ENCODE measurements around the gene AGGF1.

Gene AGGF1

GRCh38 chr5:77006124-77006523 lies 24.1 kb upstream of the AGGF1 start:
- no peak for DNase-seq (ENCODE audit: low read depth in 1 of 2, low spot score in 1 of 2)
- no peak for TF ChIP-seq JUND (IDR thresholded peaks at IDR 0.05; ENCODE audit: low read depth)
- in situ Hi-C loops (cut with HindIII; ENCODE audit: low pct_unique_long_range_greater_than_20kb, low sequenced_read_pairs): no loop called here

GRCh38 chr5:77008413-77008812 lies 21.8 kb upstream of the AGGF1 start:
- in situ Hi-C loops (cut with HindIII; ENCODE audit: low pct_unique_long_range_greater_than_20kb, low sequenced_read_pairs): no loop called here
- no peak for DNase-seq (ENCODE audit: low read depth in 1 of 2, low spot score in 1 of 2)
- no peak for TF ChIP-seq JUND (IDR thresholded peaks at IDR 0.05; ENCODE audit: low read depth)

GRCh38 chr5:77010243-77010642 lies 20.0 kb upstream of the AGGF1 start:
- DNase-seq (ENCODE audit: low read depth in 1 of 2, low spot score in 1 of 2): no peak
- TF ChIP-seq JUND (IDR thresholded peaks at IDR 0.05; ENCODE audit: low read depth): no peak
- in situ Hi-C loops (cut with HindIII; ENCODE audit: low pct_unique_long_range_greater_than_20kb, low sequenced_read_pairs): no loop called here

- in situ Hi-C loops (cut with HindIII; ENCODE audit: low pct_unique_long_range_greater_than_20kb, low sequenced_read_pairs): no loop called here
- DNase-seq (ENCODE audit: low read depth in 1 of 2, low spot score in 1 of 2): no peak
- TF ChIP-seq JUND (IDR thresholded peaks at IDR 0.05; ENCODE audit: low read depth): no peak
These were observed 18.7 kb upstream of the AGGF1 start for GRCh38 chr5:77011498-77011897.

GRCh38 chr5:77012601-77013000 lies 17.6 kb upstream of the AGGF1 start:
- in situ Hi-C loops (cut with HindIII; ENCODE audit: low pct_unique_long_range_greater_than_20kb, low sequenced_read_pairs): no loop called here
- DNase-seq (ENCODE audit: low read depth in 1 of 2, low spot score in 1 of 2): no peak
- TF ChIP-seq JUND (IDR thresholded peaks at IDR 0.05; ENCODE audit: low read depth): no peak

GRCh38 chr5:77015938-77016569 lies 14.2 kb upstream of the AGGF1 start:
- DNase-seq (ENCODE audit: low read depth in 1 of 2, low spot score in 1 of 2): peak in 1 of 2 experiments; percentile 79
- no peak for TF ChIP-seq JUND (IDR thresholded peaks at IDR 0.05; ENCODE audit: low read depth)
- in situ Hi-C loops (cut with HindIII; ENCODE audit: low pct_unique_long_range_greater_than_20kb, low sequenced_read_pairs): no loop called here

- TF ChIP-seq JUND (IDR thresholded peaks at IDR 0.05; ENCODE audit: low read depth): no peak
- DNase-seq (ENCODE audit: low read depth in 1 of 2, low spot score in 1 of 2): no peak
- in situ Hi-C loops (cut with HindIII; ENCODE audit: low pct_unique_long_range_greater_than_20kb, low sequenced_read_pairs): no loop called here
These were observed 13.2 kb upstream of the AGGF1 start for GRCh38 chr5:77016962-77017361.

GRCh38 chr5:77017668-77018067 lies 12.5 kb upstream of the AGGF1 start:
- in situ Hi-C loops (cut with HindIII; ENCODE audit: low pct_unique_long_range_greater_than_20kb, low sequenced_read_pairs): no loop called here
- no peak for TF ChIP-seq JUND (IDR thresholded peaks at IDR 0.05; ENCODE audit: low read depth)
- DNase-seq (ENCODE audit: low read depth in 1 of 2, low spot score in 1 of 2): no peak

- no peak for DNase-seq (ENCODE audit: low read depth in 1 of 2, low spot score in 1 of 2)
- TF ChIP-seq JUND (IDR thresholded peaks at IDR 0.05; ENCODE audit: low read depth): no peak
- in situ Hi-C loops (cut with HindIII; ENCODE audit: low pct_unique_long_range_greater_than_20kb, low sequenced_read_pairs): no loop called here
These were observed 7.4 kb upstream of the AGGF1 start for GRCh38 chr5:77022511-77023417.

- TF ChIP-seq JUND (IDR thresholded peaks at IDR 0.05; ENCODE audit: low read depth): no peak
- no peak for DNase-seq (ENCODE audit: low read depth in 1 of 2, low spot score in 1 of 2)
- in situ Hi-C loops (cut with HindIII; ENCODE audit: low pct_unique_long_range_greater_than_20kb, low sequenced_read_pairs): no loop called here
These were observed 5.7 kb upstream of the AGGF1 start for GRCh38 chr5:77024490-77024889.

GRCh38 chr5:77028631-77029375 lies 1.4 kb upstream of the AGGF1 start:
- DNase-seq (ENCODE audit: low read depth in 1 of 2, low spot score in 1 of 2): no peak
- no peak for TF ChIP-seq JUND (IDR thresholded peaks at IDR 0.05; ENCODE audit: low read depth)
- in situ Hi-C loops (cut with HindIII; ENCODE audit: low pct_unique_long_range_greater_than_20kb, low sequenced_read_pairs): no loop called here

GRCh38 chr5:77029376-77029885 lies 773 bp upstream of the AGGF1 start:
- in situ Hi-C loops (cut with HindIII; ENCODE audit: low pct_unique_long_range_greater_than_20kb, low sequenced_read_pairs): no loop called here
- DNase-seq (ENCODE audit: low read depth in 1 of 2, low spot score in 1 of 2): no peak
- TF ChIP-seq JUND (IDR thresholded peaks at IDR 0.05; ENCODE audit: low read depth): no peak

All from T47D (cell line).